Calu3 (cell line): Measurements from ENCODE around the gene TNNT1. TPM values are rescaled to one million over a fixed set of nuclear protein-coding genes. Genes with fewer than 3 reads are reported as not detected.

Source experiments
- BruUV-seq: library from RNA; stranded (reverse); fragments of 400-500 nt; replicated peaks from 2 replicates; lab custom pipeline; 2021; lab: Mats Ljungman, UMichigan
- CTCF ChIA-PET: fragments of 300-600 bp; sonication (Branson Sonifier 250); formaldehyde crosslinking; loops from one replicate; lab custom pipeline; 2022; ENCODE audit warnings: antibody characterized with exemption; lab: Charles Lee
- DNase-seq: peaks from one replicate; pipeline ENCODE4 v3.0.0; 2022
- H3K27ac Mint-ChIP-seq: one replicate; pipeline ENCODE4 v1.8.0; 2022; ENCODE audit warnings: mixed read lengths; ENCODE audit not compliant: unreplicated experiment
- H3K27me3 Mint-ChIP-seq: one replicate; pipeline ENCODE4 v1.8.0; 2022; ENCODE audit warnings: mixed read lengths; ENCODE audit not compliant: unreplicated experiment
- H3K36me3 Mint-ChIP-seq: one replicate; pipeline ENCODE4 v1.8.0; 2022; ENCODE audit warnings: mild to moderate bottlenecking, moderate library complexity, mixed read lengths; ENCODE audit not compliant: insufficient read depth, unreplicated experiment
- H3K4me1 Mint-ChIP-seq: one replicate; pipeline ENCODE4 v1.8.0; 2022; ENCODE audit warnings: mild to moderate bottlenecking, low read depth, mixed read lengths; ENCODE audit not compliant: unreplicated experiment
- H3K4me3 Mint-ChIP-seq: one replicate; pipeline ENCODE4 v1.8.0; 2022; ENCODE audit warnings: mild to moderate bottlenecking, low read depth, moderate library complexity, mixed read lengths; ENCODE audit not compliant: unreplicated experiment
- H3K9me3 Mint-ChIP-seq: one replicate; pipeline ENCODE4 v1.8.0; 2022; ENCODE audit warnings: low read depth, mixed read lengths; ENCODE audit not compliant: unreplicated experiment
- CTCF ChIP-seq: fragments of 200-600 bp; IDR thresholded peaks from one replicate; pipeline ENCODE4 v1.8.0; 2022; ENCODE audit warnings: antibody characterized with exemption; ENCODE audit not compliant: unreplicated experiment
- intact Hi-C: fragments of 100-400 bp; cut with micrococcal nuclease; formaldehyde crosslinking; loops from one replicate; pipeline ENCODE4 v1.10.0; 2022; ENCODE audit not compliant: unreplicated experiment
- total RNA-seq: library from RNA; stranded (reverse); gene quantifications from 2 replicates; pipeline ENCODE4 v1.2.3, GENCODE V29; 2022

TNNT1 gene
- total RNA-seq, 1 experiment from 2014 or later, result 48.8 TPM

- no TSS peak for BruUV-seq
- TF ChIP-seq CTCF, result no peak
- peak overlapping the region; percentile 63 for H3K4me3 Mint-ChIP-seq
- no peaks in the 10 kb centered on the region for H3K9me3 Mint-ChIP-seq
- intact Hi-C loops, result loop anchor here (5.0 to 10.0 kb wide), 3 partner anchors 240 to 490 kb away; partner anchors contain the start of genes RPL28, SBK3 and TMEM238
- DNase-seq, result no peak
- H3K36me3 Mint-ChIP-seq, result peaks cover 16% of the 10 kb centered on the region
- H3K27ac Mint-ChIP-seq, result no peak overlapping the region
- CTCF ChIA-PET, result interaction anchor here (0.7 to 1.1 kb wide), 2 partner anchors 20 to 345 kb away, joined by 5 to 7 read pairs; no protein-coding TSS in a partner anchor
- H3K4me1 Mint-ChIP-seq, result peaks cover 21% of the 10 kb centered on the region
- H3K27me3 Mint-ChIP-seq, result peaks cover 53% of the 10 kb centered on the region
Measured at GRCh38 chr19:55145232-55145631, 3.8 kb downstream of the TNNT1 start.

- no TSS peak for BruUV-seq
- no peaks in the 10 kb centered on the region for H3K4me1 Mint-ChIP-seq
- H3K4me3 Mint-ChIP-seq, result no peak overlapping the region
- H3K9me3 Mint-ChIP-seq, result no peaks in the 10 kb centered on the region
- DNase-seq, result no peak
- peaks cover 12% of the 10 kb centered on the region for H3K36me3 Mint-ChIP-seq
- no peak overlapping the region for H3K27ac Mint-ChIP-seq
- H3K27me3 Mint-ChIP-seq, result peaks cover 28% of the 10 kb centered on the region
- no peak for TF ChIP-seq CTCF
- intact Hi-C loops, result loop anchor here (1.0 to 10.0 kb wide), 5 partner anchors 25 to 493 kb away; partner anchors contain the start of genes DNAAF3, RPL28 and TMEM238
- CTCF ChIA-PET, result interaction anchor here (0.6 to 2.5 kb wide), 18 partner anchors 9 to 490 kb away, joined by 3 to 17 read pairs (median 4); partner anchors contain the start of genes DNAAF3, KMT5C and TMEM238
Measured at GRCh38 chr19:55141696-55142095, 7.3 kb downstream of the TNNT1 start.

GRCh38 chr19:55137915-55138314, 11.1 kb downstream of the TNNT1 start:
- Mint-ChIP-seq H3K9me3 (no peaks in the 10 kb centered on the region), H3K27me3 (no peaks in the 10 kb centered on the region)
- CTCF ChIA-PET, result interaction anchor here (0.6 to 0.7 kb wide), 2 partner anchors 366 to 836 kb away, joined by 3 to 5 read pairs; no protein-coding TSS in a partner anchor

GRCh38 chr19:55136399-55137102, 12.5 kb downstream of the TNNT1 start:
- H3K27me3 Mint-ChIP-seq, result no peaks in the 10 kb centered on the region
- no peaks in the 10 kb centered on the region for H3K9me3 Mint-ChIP-seq
- no peaks in the 10 kb centered on the region for H3K4me1 Mint-ChIP-seq
- H3K36me3 Mint-ChIP-seq, result peaks cover 5% of the 10 kb centered on the region
- no peak for DNase-seq
- CTCF ChIA-PET, result interaction anchor here (0.7 kb wide), 1 partner anchor 64 kb away, joined by 4 read pairs; no protein-coding TSS in a partner anchor
- intact Hi-C loops, result no loop called here
- H3K27ac Mint-ChIP-seq, result no peak overlapping the region
- no peak for TF ChIP-seq CTCF
- BruUV-seq, result no TSS peak
- H3K4me3 Mint-ChIP-seq, result no peak overlapping the region

More at GRCh38 chr19:55137915-55138314, 11.1 kb downstream of the TNNT1 start:
- intact Hi-C loops, result no loop called here
- no peak for TF ChIP-seq CTCF
- Mint-ChIP-seq H3K27ac (no peak overlapping the region), H3K36me3 (peaks cover 5% of the 10 kb centered on the region), H3K4me1 (no peaks in the 10 kb centered on the region), H3K4me3 (no peak overlapping the region)
- no TSS peak for BruUV-seq
- DNase-seq, result no peak
